ENCODE measurements around the gene SLC22A25. TPM values are rescaled to one million over a fixed set of nuclear protein-coding genes. Genes with fewer than 3 reads are reported as not detected.
"Not testable (repeated sequence)": the region's sequence is repeated elsewhere in the genome, so short reads cannot be mapped to it uniquely, and the experiment has no call there.

Gene SLC22A25
- total and polyA plus RNA-seq, 2 of the 13 experiments (the other 11 are each of a cell fraction or from before 2014, with no cell fraction given) = 0.18 to 0.42 TPM

- TF ChIP-seq ZNF878 (CRISPR knock-in tag; IDR thresholded peaks at IDR 0.05) (0 out of 2 replicates have a peak, but pooled peaks have one; percentile 24), TCF7 (IDR thresholded peaks at IDR 0.05; ENCODE audit: low read depth) (0 out of 2 replicates have a peak, but pooled peaks have one; percentile 25), ARID3A (IDR thresholded peaks at IDR 0.05; ENCODE audit: low read depth, low read length) (0 out of 2 replicates have a peak, but pooled peaks have one; percentile 51), NKX3-1 (CRISPR knock-in tag; IDR thresholded peaks at IDR 0.05) (peak; percentile 40; the same call in 1 of the 2 replicates), MTA1 (CRISPR knock-in tag; IDR thresholded peaks at IDR 0.05; ENCODE audit: borderline replicate concordance) (peak; percentile 51; the same call in 1 of the 2 replicates), LCORL (CRISPR knock-in tag; IDR thresholded peaks at IDR 0.05) (peak; percentile 35; the same call in 1 of the 2 replicates), TEAD3 (CRISPR knock-in tag; optimal IDR thresholded peaks at IDR 0.05; ENCODE audit: borderline replicate concordance) (peak; percentile 53), SRF (IDR thresholded peaks at IDR 0.05; ENCODE audit: low read depth, low read length) (peak; percentile 39; the same call in 1 of the 2 replicates), TBX2 (CRISPR knock-in tag; IDR thresholded peaks at IDR 0.05; ENCODE audit: borderline replicate concordance) (peak; percentile 89), ZNF501 (CRISPR knock-in tag; IDR thresholded peaks at IDR 0.05) (peak; percentile 23; the same call in 1 of the 2 replicates), MAFF (IDR thresholded peaks at IDR 0.05; ENCODE audit: low read depth, low read length) (peak; percentile 41; the same call in 1 of the 2 replicates), HNF4A (CRISPR knock-in tag; IDR thresholded peaks at IDR 0.05) (0 out of 2 replicates have a peak, but pooled peaks have one; percentile 22), MED13 (CRISPR knock-in tag; IDR thresholded peaks at IDR 0.05) (peak; percentile 46; the same call in 1 of the 2 replicates), NFE2L2 (IDR thresholded peaks at IDR 0.05; ENCODE audit: low read length) (peak; percentile 82)
- TF ChIP-seq, protein P1, sequence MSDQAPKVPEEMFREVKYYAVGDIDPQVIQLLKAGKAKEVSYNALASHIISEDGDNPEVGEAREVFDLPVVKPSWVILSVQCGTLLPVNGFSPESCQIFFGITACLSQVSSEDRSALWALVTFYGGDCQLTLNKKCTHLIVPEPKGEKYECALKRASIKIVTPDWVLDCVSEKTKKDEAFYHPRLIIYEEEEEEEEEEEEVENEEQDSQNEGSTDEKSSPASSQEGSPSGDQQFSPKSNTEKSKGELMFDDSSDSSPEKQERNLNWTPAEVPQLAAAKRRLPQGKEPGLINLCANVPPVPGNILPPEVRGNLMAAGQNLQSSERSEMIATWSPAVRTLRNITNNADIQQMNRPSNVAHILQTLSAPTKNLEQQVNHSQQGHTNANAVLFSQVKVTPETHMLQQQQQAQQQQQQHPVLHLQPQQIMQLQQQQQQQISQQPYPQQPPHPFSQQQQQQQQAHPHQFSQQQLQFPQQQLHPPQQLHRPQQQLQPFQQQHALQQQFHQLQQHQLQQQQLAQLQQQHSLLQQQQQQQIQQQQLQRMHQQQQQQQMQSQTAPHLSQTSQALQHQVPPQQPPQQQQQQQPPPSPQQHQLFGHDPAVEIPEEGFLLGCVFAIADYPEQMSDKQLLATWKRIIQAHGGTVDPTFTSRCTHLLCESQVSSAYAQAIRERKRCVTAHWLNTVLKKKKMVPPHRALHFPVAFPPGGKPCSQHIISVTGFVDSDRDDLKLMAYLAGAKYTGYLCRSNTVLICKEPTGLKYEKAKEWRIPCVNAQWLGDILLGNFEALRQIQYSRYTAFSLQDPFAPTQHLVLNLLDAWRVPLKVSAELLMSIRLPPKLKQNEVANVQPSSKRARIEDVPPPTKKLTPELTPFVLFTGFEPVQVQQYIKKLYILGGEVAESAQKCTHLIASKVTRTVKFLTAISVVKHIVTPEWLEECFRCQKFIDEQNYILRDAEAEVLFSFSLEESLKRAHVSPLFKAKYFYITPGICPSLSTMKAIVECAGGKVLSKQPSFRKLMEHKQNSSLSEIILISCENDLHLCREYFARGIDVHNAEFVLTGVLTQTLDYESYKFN (CRISPR knock-in tag; conservative IDR thresholded peaks at IDR 0.05) = peak; percentile 89
- TF ChIP-seq, protein P2, sequence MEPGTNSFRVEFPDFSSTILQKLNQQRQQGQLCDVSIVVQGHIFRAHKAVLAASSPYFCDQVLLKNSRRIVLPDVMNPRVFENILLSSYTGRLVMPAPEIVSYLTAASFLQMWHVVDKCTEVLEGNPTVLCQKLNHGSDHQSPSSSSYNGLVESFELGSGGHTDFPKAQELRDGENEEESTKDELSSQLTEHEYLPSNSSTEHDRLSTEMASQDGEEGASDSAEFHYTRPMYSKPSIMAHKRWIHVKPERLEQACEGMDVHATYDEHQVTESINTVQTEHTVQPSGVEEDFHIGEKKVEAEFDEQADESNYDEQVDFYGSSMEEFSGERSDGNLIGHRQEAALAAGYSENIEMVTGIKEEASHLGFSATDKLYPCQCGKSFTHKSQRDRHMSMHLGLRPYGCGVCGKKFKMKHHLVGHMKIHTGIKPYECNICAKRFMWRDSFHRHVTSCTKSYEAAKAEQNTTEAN (CRISPR knock-in tag; conservative IDR thresholded peaks at IDR 0.05) = peak; percentile 68
- not testable (repeated sequence) for TF ChIP-seq LCORL (IDR thresholded peaks at IDR 0.05)
Observed at GRCh38 chr11:63247237-63248002, 4.0 kb upstream of the SLC22A25 start (continued).

Measured in HepG2 (cell line).